Measurements from ENCODE around the gene AUTS2. TPM values are rescaled to one million over a fixed set of nuclear protein-coding genes. Genes with fewer than 3 reads are reported as not detected.

Gene AUTS2
- total RNA-seq, 4 donors from 2014 or later = 14.9 to 27.2 (median 17.5) TPM

- H3K4me3 ChIP-seq (replicated peaks in 1 of 3) = no peak overlapping the region
These were observed 21.8 kb downstream of the AUTS2 start for GRCh38 chr7:69620063-69620462.

GRCh38 chr7:69620650-69621049, 22.4 kb downstream of the AUTS2 start:
- Histone ChIP-seq H3K4me3 (replicated peaks in 1 of 3) (no peak overlapping the region), H3K36me3 (no peaks in the 10 kb centered on the region), H3K9me3 (no peaks in the 10 kb centered on the region), H3K27me3 (no peaks in the 10 kb centered on the region), H3K27ac (no peak overlapping the region), H3K4me1 (no peaks in the 10 kb centered on the region)
- no peak for DNase-seq
- TF ChIP-seq CTCF (IDR thresholded peaks at IDR 0.05) (no peak), POLR2A (IDR thresholded peaks at IDR 0.05) (no peak)
- WGBS, 2 donors = 89 to 93% methylated on average over 2 of the region's 2 CpGs
- intact Hi-C loops (cut with DNase I) = no loop called here

More at GRCh38 chr7:69620063-69620462, 21.8 kb downstream of the AUTS2 start:
- H3K9me3 ChIP-seq = no peaks in the 10 kb centered on the region
- TF ChIP-seq POLR2A (IDR thresholded peaks at IDR 0.05) = no peak
- TF ChIP-seq CTCF (IDR thresholded peaks at IDR 0.05) = no peak
- no peak for DNase-seq
- no peaks in the 10 kb centered on the region for H3K36me3 ChIP-seq
- 44 to 51% methylated on average over 4 of the region's 4 CpGs for WGBS, 2 donors
- H3K27me3 ChIP-seq = no peaks in the 10 kb centered on the region
- intact Hi-C loops (cut with DNase I) = no loop called here
- no peaks in the 10 kb centered on the region for H3K4me1 ChIP-seq
- H3K27ac ChIP-seq = no peak overlapping the region

- no peaks in the 10 kb centered on the region for H3K36me3 ChIP-seq
- no peak overlapping the region for H3K4me3 ChIP-seq (replicated peaks in 1 of 3)
- no peaks in the 10 kb centered on the region for H3K9me3 ChIP-seq
- no peaks in the 10 kb centered on the region for H3K4me1 ChIP-seq
- TF ChIP-seq POLR2A (IDR thresholded peaks at IDR 0.05) = no peak
- TF ChIP-seq CTCF (IDR thresholded peaks at IDR 0.05) = no peak
- intact Hi-C loops (cut with DNase I) = no loop called here
- 69 to 73% methylated on average over 2 of the region's 2 CpGs for WGBS, 2 donors
- no peak for DNase-seq
- no peak overlapping the region for H3K27ac ChIP-seq
- H3K27me3 ChIP-seq = no peaks in the 10 kb centered on the region
These were observed 23.9 kb downstream of the AUTS2 start for GRCh38 chr7:69622014-69622835.

GRCh38 chr7:69622960-69623359, 24.7 kb downstream of the AUTS2 start:
- Histone ChIP-seq H3K27ac (no peak overlapping the region), H3K27me3 (no peaks in the 10 kb centered on the region), H3K9me3 (no peaks in the 10 kb centered on the region), H3K36me3 (no peaks in the 10 kb centered on the region), H3K4me1 (no peaks in the 10 kb centered on the region), H3K4me3 (replicated peaks in 1 of 3) (no peak overlapping the region)
- TF ChIP-seq CTCF (IDR thresholded peaks at IDR 0.05) (no peak), POLR2A (IDR thresholded peaks at IDR 0.05) (no peak)
- DNase-seq = no peak
- intact Hi-C loops (cut with DNase I) = no loop called here
- WGBS, 2 donors = 71 to 82% methylated on average over 3 of the region's 3 CpGs

- TF ChIP-seq POLR2A (IDR thresholded peaks at IDR 0.05) (no peak), CTCF (IDR thresholded peaks at IDR 0.05) (no peak)
- intact Hi-C loops (cut with DNase I) = no loop called here
- 87 to 92% methylated on average over 8 of the region's 8 CpGs for WGBS, 2 donors
These were observed 26.4 kb downstream of the AUTS2 start for GRCh38 chr7:69624435-69625230.

More at GRCh38 chr7:69624435-69625230, 26.4 kb downstream of the AUTS2 start:
- H3K27ac ChIP-seq = no peak overlapping the region
- H3K4me1 ChIP-seq = no peaks in the 10 kb centered on the region
- H3K9me3 ChIP-seq = no peaks in the 10 kb centered on the region
- H3K36me3 ChIP-seq = no peaks in the 10 kb centered on the region
- no peak for DNase-seq
- H3K4me3 ChIP-seq (replicated peaks in 1 of 3) = no peak overlapping the region
- no peaks in the 10 kb centered on the region for H3K27me3 ChIP-seq

Measured in thyroid gland (tissue), 4 donors.